Stimulated activated CD4-positive, alpha-beta T cell treated with anti-CD3 and anti-CD28 coated beads, Interleukin-4, amount 100 ng/mL, for 4 hours (primary cell): Measurements from ENCODE around the gene CCDC17.
A peak's percentile ranks its signal among the peaks of the same experiment; 100 is the strongest.
"Not testable (repeated sequence)": the region's sequence is repeated elsewhere in the genome, so short reads cannot be mapped to it uniquely, and the experiment has no call there.

Source experiments
- DNase-seq, 2 experiments: peaks; one replicate each; pipeline ENCODE4 v3.0.0-alpha.2; 2020

CCDC17 gene

DNA sequence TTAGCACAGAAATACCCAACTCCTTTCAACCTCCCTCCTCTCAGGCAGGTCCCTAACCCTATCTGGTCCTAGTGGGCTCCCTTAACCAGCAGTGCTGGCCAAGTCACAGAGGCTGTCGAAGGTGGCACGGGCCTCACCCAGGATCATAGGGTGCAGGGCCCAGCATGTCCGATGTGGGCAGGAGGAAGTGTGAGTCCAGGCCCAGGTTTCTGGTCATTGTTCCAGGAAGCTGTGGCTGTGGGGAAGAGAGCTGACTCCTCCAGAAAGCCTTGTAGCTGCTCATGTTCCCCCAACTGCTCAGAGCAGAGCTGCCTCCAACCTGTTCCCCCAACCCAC, 2.4 kb downstream of the CCDC17 start:
- no peak for DNase-seq

DNA sequence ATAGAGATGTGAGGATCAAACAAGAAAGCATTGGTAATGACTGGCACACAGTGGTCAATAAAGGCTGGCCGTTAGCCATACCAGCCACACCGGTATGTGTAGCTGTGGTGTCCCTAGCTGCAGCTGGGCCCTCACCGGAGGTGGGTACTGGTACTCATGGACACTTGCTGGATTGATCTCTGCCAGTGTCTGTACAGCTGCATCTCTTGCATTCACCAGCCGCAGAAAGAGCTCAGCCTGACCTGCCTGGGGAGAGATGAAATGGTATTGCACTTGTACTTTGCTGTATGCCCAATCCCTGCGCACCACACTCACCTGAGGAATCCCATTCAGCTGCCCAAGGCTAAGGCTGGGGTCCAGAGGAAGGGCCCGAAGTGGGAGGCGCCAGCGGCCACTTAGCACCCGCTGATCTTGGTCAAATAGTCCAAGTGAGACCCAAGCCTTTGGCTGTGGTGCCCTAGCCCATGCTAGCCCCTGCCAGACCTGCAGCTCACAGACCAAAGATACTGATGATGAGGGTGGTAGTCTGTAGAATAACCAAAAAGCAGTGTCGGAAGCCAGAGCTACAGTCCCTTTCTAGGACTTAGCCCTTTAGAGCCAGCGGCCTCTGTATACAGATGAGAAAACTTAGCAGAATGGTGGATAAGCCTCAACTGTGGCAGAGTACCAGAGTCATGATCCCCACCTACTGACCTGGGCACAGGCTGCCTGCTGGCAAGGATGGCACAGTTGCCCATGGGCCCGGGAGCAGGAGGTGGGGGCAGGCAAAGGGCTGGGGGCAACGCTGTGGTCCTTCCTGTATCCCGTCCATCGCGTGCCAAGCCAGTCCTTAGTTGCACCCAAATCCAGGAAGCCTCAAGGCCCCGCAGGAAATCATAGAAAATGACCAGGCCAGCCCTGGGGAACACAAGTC, 3.0 kb downstream of the CCDC17 start:
- no peak for DNase-seq

DNA sequence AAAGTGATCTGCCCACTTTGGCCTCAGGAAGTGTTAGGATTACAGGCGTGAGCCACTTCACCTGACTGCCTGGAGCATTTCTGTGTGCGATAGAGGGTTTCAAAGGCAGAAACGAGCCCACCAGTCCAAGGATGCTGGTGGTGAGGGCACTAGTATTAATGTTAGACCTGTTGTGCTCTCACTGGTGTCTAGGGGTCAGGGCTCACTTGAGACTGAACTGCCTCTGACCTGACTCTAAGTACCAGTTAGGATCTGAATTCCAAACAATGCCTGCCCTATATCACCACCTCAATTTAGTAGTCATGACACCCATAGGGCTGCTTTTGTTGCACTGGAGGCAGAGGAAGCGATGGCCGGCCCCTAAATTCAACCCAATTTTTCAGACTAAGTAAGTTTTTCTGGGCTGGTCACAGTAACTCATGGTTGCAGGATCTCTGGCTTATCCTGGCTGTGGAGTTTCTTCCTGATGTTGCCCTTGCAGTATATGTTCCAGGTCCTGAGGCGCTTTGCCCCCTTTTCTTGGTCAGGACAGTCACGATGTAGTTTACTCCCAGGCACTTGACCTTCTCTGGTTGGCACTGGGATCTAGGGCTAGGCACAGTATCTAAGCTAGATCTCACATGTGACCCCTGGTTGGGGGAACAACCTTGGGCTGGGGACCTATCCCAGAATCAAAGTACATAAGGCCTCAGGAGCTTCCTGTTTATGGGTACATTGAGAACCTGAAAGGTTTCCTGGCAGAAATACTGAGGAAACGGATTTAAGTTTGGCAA, 4.5 kb downstream of the CCDC17 start:
- DNase-seq = no peak

DNA sequence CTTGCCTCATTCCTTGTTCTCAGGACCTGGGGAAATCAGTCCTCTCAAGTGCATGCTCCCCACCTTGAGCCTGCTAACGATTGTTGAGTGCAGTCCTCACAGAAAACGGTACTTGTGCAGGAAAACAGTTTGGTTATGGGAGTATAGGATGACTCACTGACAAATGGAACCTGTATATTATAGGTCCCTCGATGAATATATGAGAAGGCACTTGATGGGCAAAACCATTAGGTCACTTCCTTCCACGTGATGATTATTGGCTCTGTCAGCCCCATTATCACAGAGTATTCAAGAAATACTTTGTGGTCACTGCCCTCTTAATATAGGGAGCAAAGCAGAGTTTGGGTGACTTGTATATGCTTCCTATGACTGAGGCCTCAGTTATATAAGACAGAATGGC, 6.2 kb downstream of the CCDC17 start:
- DNase-seq = no peak

DNA sequence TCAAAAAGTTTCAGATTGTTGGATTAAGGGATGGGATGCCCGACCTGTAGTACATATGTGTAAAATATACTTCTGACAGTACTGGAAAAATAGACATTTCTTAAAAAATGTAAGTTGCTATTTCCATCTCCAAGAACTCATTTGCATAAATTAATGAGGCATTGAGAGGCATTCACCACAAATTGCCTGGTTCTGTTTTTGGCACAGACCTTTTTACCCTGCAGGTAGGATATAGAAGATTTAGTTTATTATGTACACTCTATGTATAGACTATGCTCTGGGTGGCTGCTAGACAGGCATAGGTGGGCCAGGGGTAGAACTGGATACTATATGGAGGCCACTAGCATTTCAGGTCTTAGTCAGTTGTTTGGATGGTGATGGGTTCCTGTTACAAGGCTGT, 8.0 kb downstream of the CCDC17 start:
- no peak for DNase-seq

DNA sequence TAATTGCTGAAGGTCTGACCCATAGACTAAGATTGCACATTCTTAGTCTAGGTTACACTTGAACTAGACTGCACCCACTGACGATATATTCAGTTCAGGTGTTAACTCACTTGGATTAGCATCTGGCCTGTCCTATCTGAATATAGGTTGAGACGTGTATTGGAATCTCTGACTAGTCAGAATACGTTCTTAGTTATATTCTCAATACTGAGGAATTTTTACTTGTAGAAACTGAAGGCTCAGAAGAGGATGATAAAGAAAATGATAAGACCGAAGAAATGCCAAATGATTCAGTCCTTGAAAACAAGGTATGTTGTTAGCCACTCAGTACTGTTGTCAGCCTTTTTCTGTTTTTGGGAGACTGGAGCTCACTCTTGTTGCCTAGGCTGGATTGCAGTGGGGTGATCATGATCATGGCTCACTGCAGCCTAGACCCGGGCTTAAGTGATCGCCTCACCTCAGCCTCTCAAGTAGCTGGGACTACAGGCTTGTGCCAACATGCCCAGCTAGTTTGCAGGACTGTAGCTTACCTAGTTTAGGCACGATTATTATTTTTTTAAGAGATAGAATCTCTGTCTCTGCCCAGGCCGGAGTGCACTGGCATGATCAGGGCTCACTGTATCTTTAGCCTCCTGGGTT, 10.8 kb downstream of the CCDC17 start:
- DNase-seq = no peak

DNA sequence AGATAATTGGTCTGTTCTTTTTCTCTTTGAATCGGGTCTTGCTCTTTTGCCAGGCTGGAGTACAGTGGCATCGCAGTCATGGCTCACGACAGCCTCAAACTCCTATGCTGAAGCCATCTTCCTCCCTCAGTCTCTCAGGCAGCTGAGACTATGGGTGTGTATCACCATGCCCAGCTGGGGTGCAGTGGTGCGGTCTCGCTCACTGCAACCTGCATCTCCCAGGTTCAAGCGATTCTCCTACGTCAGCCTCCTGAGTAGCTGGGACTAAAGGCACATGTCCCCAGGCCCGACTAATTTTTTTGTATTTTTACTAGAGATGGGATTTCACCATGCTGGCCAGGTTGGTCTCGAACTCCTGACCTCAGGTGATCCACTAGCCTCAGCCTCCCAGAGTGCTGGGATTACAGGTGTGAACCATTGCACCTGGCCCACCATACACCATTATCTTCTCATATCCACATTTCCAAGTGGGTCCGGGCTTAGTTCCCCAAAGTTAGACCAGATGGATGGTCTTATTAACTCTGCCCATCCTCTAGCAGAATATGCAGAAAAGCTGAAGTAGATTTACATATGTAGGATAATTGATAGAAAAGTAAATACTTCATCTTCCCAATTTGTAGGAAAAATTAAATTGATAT, 13.1 kb downstream of the CCDC17 start:
- DNase-seq = no peak

DNA sequence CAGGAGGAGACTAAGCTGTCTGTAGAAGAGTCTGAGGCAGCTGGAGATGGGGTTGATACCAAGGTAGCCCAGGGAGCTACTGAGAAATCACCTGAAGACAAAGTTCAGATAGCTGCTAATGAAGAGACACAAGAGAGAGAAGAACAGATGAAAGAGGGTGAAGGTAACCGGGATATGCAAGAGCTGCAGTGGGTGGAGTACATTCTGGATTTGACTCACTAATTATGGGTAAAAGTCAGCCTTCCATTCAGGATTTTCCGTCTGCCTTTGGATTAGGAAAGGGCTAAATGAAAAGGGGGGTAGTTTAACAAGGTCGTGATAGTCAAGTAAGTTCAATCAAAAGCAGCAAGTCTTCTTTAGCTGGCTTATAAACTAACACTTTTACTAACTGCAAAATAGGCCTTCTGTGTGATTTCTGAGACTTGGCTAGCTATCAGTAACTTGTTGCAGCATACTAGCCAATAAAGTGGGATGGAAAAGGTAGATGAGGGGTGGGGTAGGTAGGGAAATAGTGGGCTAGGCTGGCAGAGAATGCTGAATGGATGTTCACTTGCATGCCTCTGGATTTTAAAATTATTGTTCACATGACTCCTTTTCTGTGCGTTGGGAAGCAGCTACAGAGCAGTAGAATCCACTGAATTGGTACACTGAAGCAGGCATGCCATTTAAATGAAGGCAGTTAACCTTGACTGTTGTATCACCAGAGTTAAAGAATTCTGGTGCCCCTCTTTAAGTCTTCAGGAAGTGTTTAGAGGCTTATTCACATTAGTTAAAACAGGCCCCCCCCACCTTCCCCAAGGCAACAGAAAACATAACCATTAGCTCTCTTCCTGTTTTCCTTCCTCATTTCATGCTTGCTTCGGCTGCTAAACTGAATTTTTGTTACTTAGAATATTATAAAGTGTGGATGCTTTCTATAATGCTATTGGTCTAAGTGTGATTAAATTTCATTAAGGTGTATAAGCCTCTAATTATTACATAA, 15.4 kb downstream of the CCDC17 start:
- no peak for DNase-seq

DNA sequence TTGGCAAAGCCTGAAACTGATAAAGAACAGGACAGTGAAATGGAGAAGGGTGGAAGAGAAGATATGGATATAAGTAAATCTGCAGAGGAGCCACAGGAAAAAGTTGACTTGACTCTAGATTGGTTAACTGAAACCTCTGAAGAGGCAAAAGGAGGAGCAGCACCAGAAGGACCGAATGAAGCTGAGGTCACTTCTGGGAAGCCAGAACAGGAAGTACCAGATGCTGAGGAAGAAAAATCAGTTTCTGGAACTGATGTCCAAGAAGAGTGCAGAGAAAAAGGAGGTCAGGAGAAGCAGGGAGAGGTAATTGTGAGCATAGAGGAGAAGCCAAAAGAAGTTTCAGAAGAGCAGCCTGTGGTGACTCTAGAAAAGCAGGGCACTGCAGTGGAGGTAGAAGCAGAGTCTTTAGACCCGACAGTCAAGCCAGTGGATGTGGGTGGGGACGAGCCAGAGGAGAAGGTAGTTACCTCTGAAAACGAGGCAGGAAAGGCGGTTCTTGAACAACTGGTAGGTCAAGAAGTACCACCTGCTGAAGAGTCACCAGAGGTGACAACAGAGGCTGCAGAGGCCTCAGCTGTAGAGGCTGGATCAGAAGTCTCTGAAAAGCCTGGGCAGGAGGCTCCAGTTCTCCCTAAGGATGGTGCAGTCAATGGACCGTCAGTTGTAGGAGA, 16.3 kb downstream of the CCDC17 start:
- DNase-seq = no peak

DNA sequence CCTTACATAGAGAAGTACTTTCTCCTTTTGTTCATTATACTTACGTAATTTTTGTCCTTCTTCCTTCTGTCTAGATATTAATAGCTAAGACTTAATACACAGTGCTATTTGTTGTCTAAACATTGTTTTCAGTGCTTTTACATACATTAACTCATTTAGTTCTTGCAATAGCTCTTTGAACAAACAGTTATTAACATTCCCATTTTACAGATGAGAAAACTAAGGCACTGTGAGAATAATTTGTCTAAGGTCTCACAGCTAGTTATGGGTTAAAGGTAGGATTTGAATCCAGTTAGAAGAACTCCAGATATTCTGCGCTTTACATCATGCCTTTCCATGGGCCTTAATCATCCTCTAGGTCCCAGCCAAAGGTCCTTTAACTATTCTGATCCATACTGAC, 19.6 kb downstream of the CCDC17 start:
- DNase-seq = no peak

DNA sequence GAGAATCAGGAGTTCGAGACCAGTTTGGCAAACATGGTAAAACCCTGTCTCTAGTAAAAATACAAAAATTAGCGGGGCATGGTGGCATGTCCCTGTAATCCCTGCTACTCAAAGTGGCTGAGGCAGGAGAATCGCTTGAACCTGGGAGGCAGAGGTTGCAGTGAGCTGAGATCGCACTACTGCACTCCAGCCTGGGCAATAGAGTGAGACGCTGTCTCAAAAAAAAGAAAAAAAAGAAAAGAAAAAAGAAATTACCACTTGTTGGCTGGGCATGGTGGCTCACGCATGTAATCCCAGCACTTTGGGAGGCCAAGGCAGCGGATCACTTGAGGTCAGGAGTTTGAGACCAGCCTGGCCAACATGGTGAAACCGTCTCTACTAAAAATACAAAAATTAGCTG, 27.1 kb downstream of the CCDC17 start:
- DNase-seq = not testable (repeated sequence)

DNA sequence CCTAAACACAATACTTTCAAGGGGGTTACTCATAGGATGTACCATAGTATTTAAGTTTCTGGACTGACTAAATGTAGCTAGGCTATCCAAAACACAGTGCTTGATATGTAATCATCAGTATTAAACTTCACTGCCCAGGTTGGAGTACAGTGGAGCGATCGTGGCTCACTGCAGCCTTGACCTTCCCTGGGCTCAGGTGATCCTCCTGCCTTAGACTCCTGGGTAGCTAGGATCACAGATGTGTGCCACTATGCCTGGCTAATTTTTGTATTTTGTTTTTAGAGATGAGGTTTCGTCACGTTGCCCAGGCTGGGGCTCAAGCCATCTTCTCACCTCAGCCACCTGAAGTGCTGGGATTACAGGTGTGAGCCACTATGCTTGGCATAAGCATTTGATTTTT, 29.4 kb downstream of the CCDC17 start:
- DNase-seq = no peak

DNA sequence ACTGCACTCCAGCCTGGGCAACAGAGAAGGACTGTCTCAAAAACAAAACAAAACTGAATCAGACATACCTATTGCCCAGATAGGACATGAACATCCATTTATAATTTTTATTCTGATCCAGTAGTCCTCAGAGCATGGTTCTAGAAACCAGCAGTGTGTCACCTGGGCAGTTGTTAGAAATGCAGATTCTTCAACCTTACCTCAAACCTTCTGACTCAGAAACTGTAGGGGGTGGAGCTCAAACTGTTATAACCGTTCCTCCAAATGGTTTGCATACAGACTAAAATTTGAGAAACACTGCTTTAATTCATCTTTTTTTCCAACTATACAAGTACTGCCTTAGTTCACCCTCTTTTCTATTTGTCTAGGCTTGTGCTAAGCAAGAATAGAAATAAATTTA, 34.0 kb downstream of the CCDC17 start:
- no peak for DNase-seq

DNA sequence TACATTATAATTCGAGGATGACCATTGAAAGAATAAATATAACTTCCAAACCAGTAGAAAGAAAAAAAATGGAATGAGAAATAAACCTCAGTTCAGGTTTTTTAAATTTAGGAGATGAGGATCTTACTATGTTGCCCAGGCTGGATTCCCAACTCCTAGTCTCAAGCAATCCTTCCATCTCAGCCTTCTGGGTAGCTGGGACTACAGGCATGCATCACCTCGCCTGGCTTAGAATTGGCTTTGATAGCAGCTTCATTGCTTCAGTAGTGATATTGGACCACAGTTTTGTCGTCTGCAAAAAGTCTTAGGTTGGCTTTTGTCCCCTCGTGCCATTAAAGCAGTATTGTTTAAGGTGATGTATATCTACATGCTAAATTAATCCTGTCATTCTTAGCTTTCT, 37.1 kb downstream of the CCDC17 start:
- no peak for DNase-seq

DNA sequence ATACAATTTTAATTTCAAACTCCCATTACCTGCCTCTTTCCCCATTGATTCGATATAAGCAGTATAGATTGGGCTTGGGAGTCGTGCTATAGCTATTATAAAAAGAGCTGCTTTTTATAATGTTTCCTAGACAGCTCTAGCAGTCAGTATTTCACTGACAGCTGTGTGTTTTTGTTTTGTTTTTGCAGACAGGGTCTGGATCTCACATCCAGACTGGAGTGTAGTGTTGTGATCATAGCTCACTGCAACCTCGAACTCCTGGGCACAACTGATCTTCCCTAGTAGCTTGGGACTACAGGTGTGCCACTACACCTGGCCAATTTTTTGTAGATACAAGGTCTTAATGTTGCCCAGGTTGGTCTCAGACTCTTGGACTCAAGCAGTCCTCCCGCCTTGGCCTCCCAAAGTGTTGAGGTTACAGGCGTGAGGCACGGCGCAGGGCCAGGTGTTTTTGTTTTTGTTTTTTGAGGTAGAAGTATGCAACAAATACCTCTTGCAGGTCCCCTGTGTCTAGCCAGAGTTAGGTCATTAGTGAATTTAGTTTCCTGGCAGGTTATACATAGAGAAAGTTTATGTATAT, 38.3 kb downstream of the CCDC17 start:
- no peak for DNase-seq

DNA sequence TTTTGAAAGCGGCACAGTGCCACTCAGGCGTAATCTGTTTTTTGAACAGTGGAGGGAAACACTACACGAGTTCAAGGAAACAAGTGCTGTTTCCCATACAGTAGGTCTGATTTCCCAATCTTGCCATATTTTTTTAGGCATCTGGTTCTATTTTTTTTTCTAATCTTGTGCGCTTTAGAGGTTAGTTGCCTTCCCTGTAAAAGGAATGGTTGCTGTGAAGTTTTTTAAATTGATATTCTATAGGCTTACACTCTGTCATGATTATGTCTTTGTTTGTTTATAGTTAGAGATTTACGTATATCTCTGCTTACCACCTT, 38.8 kb downstream of the CCDC17 start:
- DNase-seq = no peak

DNA sequence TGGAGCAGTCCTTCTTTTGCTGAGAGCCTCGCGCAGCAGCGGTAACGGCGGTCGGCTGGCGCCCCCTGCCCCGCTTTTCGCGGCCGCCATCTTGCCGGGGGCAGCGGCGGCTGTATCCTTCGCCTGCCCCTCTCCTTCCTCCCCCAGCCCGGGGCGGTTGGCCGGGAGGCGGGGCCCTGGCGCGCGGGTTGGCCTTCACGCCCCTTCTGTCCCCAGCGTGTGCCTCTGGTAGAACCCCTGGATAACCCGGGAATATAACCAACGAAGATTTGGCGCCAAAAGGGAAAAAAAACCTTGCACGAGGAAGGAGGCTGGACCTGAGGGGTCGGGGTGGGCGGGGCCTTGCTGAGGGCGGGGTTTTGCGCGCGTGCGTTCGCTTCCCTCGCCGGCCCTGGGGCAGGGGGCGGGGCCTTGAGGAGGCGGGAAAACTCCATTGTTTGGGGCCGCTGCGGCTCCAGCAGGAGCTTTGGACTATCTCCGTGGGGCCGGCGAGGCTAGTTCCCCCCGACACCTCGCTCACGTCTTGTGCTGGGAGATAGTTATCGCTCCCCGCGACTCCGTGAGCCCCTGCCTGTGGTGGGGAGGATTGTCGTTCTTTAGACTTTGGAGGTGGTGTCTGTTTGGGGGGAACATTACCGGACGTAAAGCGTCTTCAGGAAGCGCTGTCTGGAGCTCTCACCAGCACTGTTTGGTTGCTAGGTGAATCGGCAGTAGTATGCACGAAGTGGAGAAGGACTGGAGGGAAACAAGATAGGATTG, 39.3 kb downstream of the CCDC17 start:
- peak; percentile 77 to 84 for DNase-seq

DNA sequence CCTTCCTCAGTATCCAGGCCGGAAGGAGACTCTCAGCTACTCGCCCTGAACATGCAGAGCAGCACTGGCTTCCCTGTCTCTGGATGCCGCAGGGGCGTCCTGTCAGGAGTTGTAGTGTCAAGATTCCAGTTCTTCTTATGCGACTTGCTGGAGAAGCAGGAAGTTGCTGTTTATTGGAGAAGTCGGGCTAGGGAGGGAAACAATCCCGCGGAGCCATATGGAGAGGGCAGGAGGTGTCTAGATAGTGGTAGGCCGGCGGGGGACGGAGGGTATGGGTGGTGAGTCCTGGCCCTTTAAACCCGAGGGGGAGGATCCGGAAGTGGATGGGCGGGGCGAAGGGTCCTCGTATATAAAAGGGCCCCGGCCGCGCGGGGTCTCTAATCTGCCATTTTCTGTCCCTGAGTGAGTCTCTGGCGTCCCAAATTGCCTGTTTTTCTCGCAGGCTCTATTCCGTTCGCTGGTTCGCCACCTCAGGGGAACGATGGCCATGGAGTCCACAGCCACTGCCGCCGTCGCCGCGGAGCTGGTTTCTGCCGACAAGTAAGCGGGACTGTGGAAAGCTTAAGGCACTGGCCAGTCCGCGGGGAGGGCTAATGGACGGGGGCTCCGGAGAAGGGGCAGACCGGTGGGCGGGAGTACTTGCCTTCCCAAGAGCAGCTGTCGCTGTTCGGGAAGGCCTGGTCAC, 40.0 kb downstream of the CCDC17 start, which contains the start of gene NASP:
Gene NASP, plus strand, starts transcription at position 376 of the 685 bp plus-strand sequence. Its CDS starts 106 bp downstream, at position 482.
- DNase-seq = peak; percentile 87 to 91

DNA sequence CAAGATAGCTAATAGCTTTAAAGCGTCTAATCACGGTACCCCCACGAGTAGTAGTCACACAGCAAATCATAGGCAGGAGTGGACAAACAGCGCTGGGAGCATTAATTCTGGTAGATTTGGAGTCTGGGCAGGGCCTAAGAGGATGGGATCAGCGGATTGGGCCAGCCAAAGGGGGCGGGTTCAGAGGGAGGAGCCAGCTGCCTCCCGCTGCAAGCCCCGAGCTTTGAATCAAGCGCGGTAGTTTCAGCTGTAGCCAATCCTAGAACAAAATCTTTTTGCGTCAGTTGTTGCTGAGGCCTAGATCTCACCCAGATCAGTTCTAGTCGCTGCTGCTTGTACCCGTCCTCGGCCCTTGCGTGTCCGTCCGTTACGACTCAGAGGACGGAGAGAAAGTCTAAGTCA, 40.6 kb downstream of the CCDC17 start:
- peak; percentile 89 to 94 for DNase-seq
